AG04450 (cell line): ENCODE results near the gene TMPRSS6. TPM values are rescaled to one million over a fixed set of nuclear protein-coding genes. Genes with fewer than 3 reads are reported as not detected.

Experiments
- CTCF ChIA-PET: fragments of 300-600, 350-600 bp; formaldehyde crosslinking; extraction: SDS; loops from one replicate; lab custom pipeline; 2022; ENCODE audit warnings: antibody characterized with exemption, inconsistent platforms; lab: Charles Lee
- POLR2A ChIA-PET: fragments of 350-600 bp; formaldehyde crosslinking; extraction: SDS; loops from one replicate; lab custom pipeline; 2021; ENCODE audit warnings: antibody characterized with exemption, inconsistent platforms; lab: Yijun Ruan, JAX
- DNase-seq: peaks from one replicate; pipeline ENCODE4 v3.0.0-alpha.2; 2011; ENCODE audit warnings: low read depth, low spot score
- H3K27ac ChIP-seq: one replicate; pipeline ENCODE4 v1.5.1; 2012; ENCODE audit warnings: low read depth, low read length, control low read depth
- H3K27me3 ChIP-seq: one replicate; pipeline ENCODE4 v1.6.0; 2012; ENCODE audit warnings: low read length; ENCODE audit not compliant: control insufficient read depth, insufficient read depth
- H3K4me3 ChIP-seq: 2 replicates; pipeline ENCODE4 v1.5.1; 2011; ENCODE audit warnings: mild to moderate bottlenecking, low read depth, low read length, control low read depth
- H3K9me3 ChIP-seq: 2 replicates; pipeline ENCODE4 v1.5.1; 2012; ENCODE audit warnings: low read length; ENCODE audit not compliant: control insufficient read depth, insufficient read depth
- CTCF ChIP-seq: IDR thresholded peaks from 2 replicates; pipeline ENCODE4 v1.5.1; 2011; ENCODE audit warnings: low read depth, low read length, control low read depth, inconsistent platforms
- polyA plus RNA-seq: library from polyadenylated mRNA; depleted of rRNA; stranded (reverse); fragments of >200 nt; gene quantifications from 2 replicates; pipeline ENCODE4 v1.2.3, GENCODE V29; 2011

Gene TMPRSS6
- polyA plus RNA-seq, 1 experiment = not detected

GRCh38 chr22:37146051-37146385 is 36.5 kb upstream of the TMPRSS6 start:
- ChIA-PET CTCF (no interaction called here), POLR2A (no interaction called here)
- no peak for TF ChIP-seq CTCF
- Histone ChIP-seq H3K4me3 (no peak overlapping the region), H3K27ac (no peak overlapping the region), H3K27me3 (peaks cover 36% of the 10 kb centered on the region), H3K9me3 (peaks cover 1% of the 10 kb centered on the region; the same call in 1 of the 2 replicates)
- no peak for DNase-seq

DNA sequence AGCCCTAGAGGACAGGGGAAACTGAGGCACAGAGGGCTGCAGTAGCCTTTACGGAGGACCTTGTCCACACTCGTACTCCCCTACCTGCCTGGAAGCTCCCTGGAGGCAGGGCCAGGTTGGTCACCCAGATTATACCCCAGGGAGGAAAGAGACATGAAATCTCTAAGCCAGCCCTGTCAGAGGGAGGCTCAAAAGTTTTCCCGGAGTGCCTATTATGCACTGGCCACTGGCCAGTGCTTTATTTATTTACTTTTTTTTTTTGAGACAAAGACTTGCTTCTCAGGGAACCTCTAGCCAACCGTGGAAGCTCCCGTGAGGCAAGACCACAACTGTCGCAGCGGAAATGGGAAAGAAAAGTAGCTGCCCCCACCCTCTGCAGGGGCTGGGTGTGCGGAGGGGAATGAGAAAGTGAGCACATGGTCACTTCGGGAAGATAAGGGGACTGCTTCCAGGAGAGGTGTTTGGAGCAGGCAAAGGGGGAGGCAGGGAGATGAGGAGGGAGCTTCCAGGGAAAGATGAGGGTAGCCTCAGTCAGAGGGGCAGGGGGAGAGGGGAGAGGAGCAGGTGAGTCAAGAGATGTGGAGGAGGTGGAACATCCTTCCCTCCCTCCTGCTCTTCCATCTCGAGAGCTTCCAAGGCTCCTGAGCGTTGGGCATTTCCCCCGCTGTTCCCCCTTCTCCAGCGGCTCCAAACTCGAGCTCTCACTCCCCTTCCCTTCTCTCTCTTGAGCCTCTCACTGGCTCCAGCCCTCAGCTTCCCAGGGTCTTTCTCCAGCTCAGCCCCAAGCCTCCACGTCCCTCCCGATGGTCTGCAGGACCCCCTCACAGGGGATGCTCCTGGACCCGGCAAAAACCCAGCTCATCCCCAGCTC is 35.9 kb upstream of the TMPRSS6 start:
- TF ChIP-seq CTCF = no peak
- CTCF ChIA-PET = no interaction called here
- Histone ChIP-seq H3K27ac (no peak overlapping the region), H3K27me3 (peaks cover 36% of the 10 kb centered on the region), H3K9me3 (peaks cover 4% of the 10 kb centered on the region; the same call in 1 of the 2 replicates), H3K4me3 (no peak overlapping the region)
- POLR2A ChIA-PET = no interaction called here
- DNase-seq = no peak

DNA sequence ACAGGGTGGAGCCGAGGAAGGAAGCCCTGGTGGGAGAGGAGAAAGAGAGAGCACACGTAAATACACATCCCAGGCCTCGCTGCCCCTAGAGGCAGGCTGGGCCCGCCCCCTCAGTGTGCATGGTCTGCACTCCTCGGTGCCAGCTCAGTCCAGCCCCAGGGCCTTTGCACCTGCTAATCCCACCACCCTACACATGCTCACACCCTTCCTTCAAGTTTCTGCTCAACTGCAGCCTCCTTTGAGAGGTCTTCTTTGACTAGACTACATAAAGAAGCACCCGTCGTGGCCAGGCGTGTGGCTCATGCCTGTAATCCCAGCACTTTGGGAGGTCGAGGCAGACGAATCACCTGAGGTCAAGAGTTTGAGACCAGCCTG is 34.7 kb upstream of the TMPRSS6 start:
- CTCF ChIA-PET = no interaction called here
- no peak for TF ChIP-seq CTCF
- H3K27me3 ChIP-seq = peaks cover 36% of the 10 kb centered on the region
- POLR2A ChIA-PET = no interaction called here
- DNase-seq = no peak
- no peak overlapping the region for H3K27ac ChIP-seq
- peaks cover 4% of the 10 kb centered on the region; the same call in 1 of the 2 replicates for H3K9me3 ChIP-seq
- H3K4me3 ChIP-seq = no peak overlapping the region

DNA sequence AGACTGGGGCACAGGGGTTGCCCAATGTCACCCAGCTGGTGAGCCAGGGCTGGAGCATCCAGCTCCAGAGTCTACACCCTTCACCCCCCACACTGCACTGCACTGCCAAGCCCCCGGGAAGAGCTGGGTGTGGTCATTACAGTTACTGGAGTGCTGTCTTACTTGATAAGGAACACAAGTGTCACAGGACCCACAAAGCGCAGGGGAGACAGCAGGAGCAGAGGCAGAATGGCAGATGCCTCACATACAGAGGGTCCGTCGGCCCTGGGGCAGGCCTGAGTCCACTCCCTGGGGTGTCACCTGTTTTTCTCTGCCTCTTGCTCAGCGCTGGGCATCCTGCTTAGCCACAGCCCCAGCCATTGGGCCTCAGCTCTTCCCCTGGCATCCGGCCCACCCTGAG is 32.5 kb upstream of the TMPRSS6 start:
- ChIA-PET CTCF (interaction anchor here (1.0 kb wide), 1 partner anchor 58 kb away, joined by 3 read pairs; no protein-coding TSS in a partner anchor), POLR2A (no interaction called here)
- no peak overlapping the region for H3K27ac ChIP-seq
- TF ChIP-seq CTCF = no peak
- no peak overlapping the region for H3K4me3 ChIP-seq
- no peak for DNase-seq
- peaks cover 4% of the 10 kb centered on the region; the same call in 1 of the 2 replicates for H3K9me3 ChIP-seq
- H3K27me3 ChIP-seq = peaks cover 44% of the 10 kb centered on the region

DNA sequence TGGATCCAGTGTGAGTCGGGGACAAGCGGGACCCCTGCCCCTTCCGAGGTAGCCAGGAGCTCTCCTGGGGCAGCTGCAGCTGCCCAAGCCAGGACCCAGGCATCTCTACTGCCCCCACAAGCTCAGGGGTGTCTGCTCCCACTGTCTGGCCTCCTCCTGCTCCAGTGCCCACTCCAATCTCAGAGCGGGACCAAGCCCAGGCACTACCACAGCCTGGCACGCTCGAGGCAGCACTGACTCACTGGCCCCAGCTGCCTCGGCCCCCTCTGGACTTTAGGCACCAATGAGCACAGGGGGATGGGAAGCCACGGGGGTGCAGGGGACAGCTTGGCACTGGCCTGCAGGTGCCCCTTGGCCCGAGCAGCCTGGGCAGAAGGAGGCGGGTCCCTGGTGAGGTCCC is 32.0 kb upstream of the TMPRSS6 start:
- ChIA-PET POLR2A (no interaction called here), CTCF (interaction anchor here (1.0 kb wide), 1 partner anchor 58 kb away, joined by 3 read pairs; no protein-coding TSS in a partner anchor)
- Histone ChIP-seq H3K27ac (no peak overlapping the region), H3K9me3 (peaks cover 4% of the 10 kb centered on the region; the same call in 1 of the 2 replicates), H3K27me3 (peaks cover 46% of the 10 kb centered on the region), H3K4me3 (no peak overlapping the region)
- no peak for TF ChIP-seq CTCF
- no peak for DNase-seq
